Measurements from ENCODE around the gene C2CD3.
A peak's percentile ranks its signal among the peaks of the same experiment; 100 is the strongest.

C2CD3 gene

DNA sequence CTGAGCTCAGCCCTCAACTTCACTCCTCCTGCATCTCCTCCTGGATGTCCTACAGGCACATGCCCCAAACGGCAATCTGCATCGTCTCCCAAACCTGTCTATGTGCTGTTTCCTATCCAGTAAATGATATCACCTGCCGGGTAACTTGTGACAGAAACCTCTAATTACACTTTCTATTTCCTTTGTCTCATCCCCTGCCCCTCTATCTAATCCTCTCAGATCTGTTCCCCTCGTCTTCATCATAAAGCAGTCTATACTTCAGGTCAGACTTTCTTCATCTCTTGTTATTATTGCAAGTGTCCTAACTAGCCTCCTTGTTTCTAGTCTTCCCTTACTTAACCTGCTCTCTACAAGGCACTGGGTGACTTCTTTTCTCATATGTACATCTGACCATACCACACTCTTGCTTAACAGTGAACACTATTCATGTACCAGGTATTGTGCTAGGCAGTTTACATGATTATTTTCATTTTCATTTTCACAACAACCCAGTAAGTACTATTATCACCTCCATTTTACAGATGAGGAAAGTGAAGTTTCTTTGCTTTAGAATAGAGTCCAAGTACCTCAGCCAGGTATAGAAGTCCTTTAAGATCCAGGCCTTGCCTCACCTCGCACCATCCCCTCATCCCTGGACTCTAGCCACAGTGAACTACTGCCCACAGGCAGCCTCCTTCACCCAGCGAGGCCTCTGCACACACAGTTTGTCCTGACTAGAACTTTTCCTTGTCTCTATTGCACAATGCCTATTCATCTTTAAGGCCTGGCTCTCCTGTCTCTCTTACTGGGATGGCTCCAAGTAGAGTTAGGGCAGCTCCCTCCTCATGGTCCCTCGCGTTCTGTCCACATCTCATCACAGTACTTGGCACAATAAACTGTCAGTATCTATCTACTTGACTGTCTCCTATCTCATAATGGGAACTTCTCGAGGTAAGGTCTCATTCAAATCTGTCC is 139.8 kb downstream of the C2CD3 start:
- H3K27me3 Mint-ChIP-seq = no peaks in the 10 kb centered on the region
- H3K4me3 Mint-ChIP-seq = peak overlapping the region; percentile 58 to 60
- peak; percentile 87 for ATAC-seq
- peak overlapping the region; percentile 68 to 86 for H3K27ac Mint-ChIP-seq
- DNase-seq = no peak
- no peaks in the 10 kb centered on the region for H3K9me3 Mint-ChIP-seq
- H3K4me1 Mint-ChIP-seq = peaks cover 31% of the 10 kb centered on the region

DNA sequence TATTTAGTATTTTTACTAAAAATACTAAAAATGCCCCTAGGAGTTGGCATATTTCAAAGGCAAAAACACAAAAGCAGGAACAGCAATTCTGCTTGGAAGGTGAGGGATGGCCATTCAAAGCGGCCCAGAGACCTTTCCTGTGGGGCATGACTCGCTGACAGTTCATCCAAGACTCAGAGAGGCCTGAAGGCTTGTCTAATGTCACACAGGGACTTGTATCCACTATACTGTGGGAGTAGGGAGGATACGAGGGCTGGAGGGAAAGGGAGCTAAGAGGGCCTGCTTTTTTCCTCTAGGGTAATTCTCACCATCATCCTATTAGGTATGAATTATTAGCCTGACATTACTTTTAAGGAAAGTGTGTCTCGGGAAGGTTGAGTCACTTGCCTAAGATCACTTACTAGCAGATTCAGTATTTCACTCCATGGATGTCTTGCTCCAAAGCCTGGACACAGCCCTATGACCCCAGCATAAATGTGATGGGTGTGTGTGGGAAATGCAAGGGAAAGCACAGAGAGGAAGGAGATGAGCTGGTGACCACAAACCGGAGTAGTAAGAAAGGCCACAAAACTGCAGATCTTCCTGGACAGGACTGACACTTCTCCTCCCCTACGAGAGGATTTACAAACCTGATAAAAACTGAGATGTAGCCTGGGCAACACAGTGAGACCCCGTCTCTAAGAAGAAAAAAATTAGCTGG is 145.2 kb downstream of the C2CD3 start:
- Mint-ChIP-seq H3K27ac (peak overlapping the region in 1 of 2 donors; percentile 76), H3K9me3 (no peaks in the 10 kb centered on the region), H3K4me1 (peaks cover 42% of the 10 kb centered on the region), H3K27me3 (no peaks in the 10 kb centered on the region), H3K4me3 (peak overlapping the region; percentile 7 to 35)
- ATAC-seq (peak; percentile 24), DNase-seq (no peak)

DNA sequence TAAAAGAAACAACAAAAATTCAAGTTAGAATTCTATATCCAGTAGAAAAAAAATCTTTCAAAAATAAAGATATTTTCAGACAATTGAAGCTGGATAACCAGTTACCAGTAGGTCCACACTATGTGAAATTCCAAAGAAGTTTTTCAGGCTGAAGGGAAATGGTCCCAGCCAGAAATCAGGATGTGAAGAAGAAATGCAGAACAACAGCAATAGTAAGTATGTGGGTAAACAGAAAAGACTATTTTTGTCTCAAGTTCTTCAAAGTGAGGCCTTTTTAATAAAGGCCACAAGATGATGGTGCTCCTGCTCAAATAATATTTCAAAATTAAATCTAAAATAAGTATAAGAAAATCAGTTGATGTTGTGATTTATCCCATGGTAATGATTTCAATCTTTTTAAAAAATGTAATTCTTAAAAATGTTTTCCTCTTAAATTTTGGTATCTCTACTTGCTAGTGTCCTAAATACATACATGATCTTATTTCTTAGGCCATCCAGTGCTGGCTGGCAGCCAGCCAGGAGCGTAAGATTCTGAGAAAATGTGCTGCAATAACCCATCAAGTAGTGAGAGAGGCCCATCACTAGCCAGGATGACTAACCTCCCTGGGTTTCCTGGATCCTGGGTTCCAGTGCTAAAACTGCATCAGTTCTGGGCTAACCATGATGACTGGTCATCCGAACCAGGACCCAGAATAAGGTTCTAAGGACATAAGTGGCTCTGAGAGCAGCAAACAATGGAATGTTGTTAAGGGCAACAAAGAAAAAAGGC is 146.4 kb downstream of the C2CD3 start:
- Mint-ChIP-seq H3K4me3 (peak overlapping the region in 1 of 2 donors; percentile 37), H3K27ac (peak overlapping the region; percentile 84 to 95)
- peak; percentile 67 for ATAC-seq

DNA sequence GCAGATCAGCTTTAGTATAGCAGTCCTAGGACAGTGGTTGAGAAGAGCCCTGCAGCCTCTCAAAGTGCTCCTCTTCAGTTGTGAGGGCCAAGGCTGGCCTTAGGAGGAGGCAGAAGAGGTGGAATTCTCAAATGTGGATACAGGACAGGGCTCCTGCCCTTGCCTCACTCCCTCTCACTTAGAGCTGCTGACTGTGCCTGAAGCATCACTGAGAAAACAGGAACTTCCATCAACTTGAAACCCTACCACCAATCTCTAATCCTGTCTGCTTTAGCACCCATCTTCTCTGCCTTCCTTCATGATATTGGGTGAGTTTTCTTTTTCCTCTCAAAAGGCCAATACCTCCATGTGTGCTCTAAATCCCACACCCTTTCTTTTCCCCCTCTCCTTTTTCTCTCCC is 147.5 kb downstream of the C2CD3 start:
- Mint-ChIP-seq H3K27me3 (no peaks in the 10 kb centered on the region), H3K4me3 (no peak overlapping the region), H3K4me1 (peaks cover 36% of the 10 kb centered on the region), H3K9me3 (no peaks in the 10 kb centered on the region), H3K27ac (peak overlapping the region in 1 of 2 donors; percentile 21)
- no peak for DNase-seq
- no peak for ATAC-seq

More for the DNA sequence above, 146.4 kb downstream of the C2CD3 start:
- peaks cover 36% of the 10 kb centered on the region for H3K4me1 Mint-ChIP-seq
- H3K27me3 Mint-ChIP-seq = no peaks in the 10 kb centered on the region
- H3K9me3 Mint-ChIP-seq = no peaks in the 10 kb centered on the region
- peak in 1 of 2 donors; percentile 81 for DNase-seq

DNA sequence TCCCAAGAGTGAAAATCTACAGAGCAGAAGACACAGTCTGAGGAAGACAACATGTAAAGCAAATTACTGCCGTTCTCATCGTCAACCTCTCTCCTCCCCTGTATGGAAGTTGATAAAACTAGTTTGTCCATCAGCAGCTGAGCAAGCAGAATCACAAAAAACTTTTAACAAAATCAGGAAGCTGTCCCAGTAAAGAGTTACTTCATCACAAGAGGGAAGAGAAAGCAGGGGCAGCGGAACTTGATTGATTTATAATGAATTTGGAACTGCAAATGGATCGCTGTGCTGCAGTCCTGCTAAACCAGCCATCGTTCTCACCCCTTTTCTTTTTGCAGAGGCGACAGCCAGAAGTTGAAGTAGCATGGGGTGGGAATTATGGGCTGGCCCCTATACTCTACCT is 148.3 kb downstream of the C2CD3 start:
- Mint-ChIP-seq H3K9me3 (no peaks in the 10 kb centered on the region), H3K4me1 (peaks cover 31% of the 10 kb centered on the region), H3K27me3 (no peaks in the 10 kb centered on the region), H3K27ac (no peak overlapping the region), H3K4me3 (no peak overlapping the region)
- DNase-seq (no peak), ATAC-seq (no peak)

DNA sequence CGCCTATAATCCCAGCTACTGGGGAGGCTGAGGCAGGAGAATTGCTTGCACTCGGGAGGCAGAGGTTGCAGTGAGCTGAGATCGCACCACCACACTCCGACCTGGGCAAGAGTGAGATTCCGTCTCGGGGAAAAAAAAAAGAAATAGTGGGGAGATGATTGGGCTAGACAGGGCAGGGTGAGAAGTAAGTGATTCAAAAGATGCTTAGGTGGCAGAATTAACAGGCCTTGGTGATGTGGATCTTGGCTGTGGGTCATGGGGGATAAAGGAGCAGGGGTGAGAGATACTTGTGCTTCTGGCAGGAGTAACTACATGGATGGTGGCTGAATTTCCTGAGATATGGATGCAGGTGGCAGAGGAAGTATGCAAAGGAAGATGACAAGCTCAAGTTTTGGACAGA is 148.8 kb downstream of the C2CD3 start:
- Mint-ChIP-seq H3K4me1 (peaks cover 35% of the 10 kb centered on the region), H3K27me3 (no peaks in the 10 kb centered on the region), H3K4me3 (no peak overlapping the region), H3K27ac (no peak overlapping the region), H3K9me3 (no peaks in the 10 kb centered on the region)
- ATAC-seq = no peak
- no peak for DNase-seq

DNA sequence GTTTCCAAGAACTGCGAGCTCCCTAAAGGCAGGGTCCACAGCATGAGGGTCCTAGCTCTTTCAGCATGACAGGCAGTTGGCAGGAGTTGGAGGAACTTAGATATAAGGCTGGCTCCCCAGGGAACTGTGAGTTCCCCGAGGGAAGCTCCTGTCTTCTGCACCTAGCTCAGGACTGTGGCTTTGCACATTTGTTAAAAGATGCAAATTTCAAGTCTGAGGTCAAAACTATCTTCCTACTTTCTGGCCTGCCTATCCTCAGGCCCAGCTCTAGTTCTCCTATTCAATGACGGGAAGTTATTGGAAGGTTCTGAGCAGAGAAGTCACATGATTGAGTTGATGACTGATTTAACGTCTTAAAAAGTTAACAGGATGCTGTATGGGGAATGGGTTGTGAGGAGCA is 150.3 kb downstream of the C2CD3 start:
- Mint-ChIP-seq H3K27me3 (no peaks in the 10 kb centered on the region), H3K4me3 (no peak overlapping the region), H3K27ac (no peak overlapping the region), H3K4me1 (peaks cover 37% of the 10 kb centered on the region), H3K9me3 (no peaks in the 10 kb centered on the region)
- ATAC-seq (no peak), DNase-seq (no peak)

DNA sequence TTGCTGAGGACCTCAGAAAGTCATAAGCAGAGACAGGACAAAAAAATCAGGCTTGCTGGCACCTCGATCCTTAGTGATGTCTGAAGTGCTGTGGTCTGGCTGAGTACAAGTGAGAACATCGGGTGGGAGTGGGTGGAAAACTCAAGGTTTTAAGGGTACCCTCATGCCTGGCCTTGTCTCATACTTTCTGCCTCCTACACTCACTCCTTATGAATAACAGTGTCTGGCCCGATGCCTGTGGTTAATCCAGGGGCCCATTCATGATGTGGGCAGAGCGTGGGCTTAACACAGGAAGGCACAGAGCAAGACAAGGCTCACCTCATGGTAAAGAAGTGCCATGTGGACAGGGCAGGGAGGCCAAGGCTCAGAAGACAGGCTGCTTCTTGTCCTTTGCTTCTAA is 150.9 kb downstream of the C2CD3 start:
- Mint-ChIP-seq H3K9me3 (no peaks in the 10 kb centered on the region), H3K4me3 (peak overlapping the region in 1 of 2 donors; percentile 34), H3K4me1 (peaks cover 40% of the 10 kb centered on the region), H3K27me3 (no peaks in the 10 kb centered on the region), H3K27ac (peak overlapping the region in 1 of 2 donors; percentile 68)
- peak; percentile 94 for ATAC-seq
- DNase-seq = peak; percentile 48 to 82

DNA sequence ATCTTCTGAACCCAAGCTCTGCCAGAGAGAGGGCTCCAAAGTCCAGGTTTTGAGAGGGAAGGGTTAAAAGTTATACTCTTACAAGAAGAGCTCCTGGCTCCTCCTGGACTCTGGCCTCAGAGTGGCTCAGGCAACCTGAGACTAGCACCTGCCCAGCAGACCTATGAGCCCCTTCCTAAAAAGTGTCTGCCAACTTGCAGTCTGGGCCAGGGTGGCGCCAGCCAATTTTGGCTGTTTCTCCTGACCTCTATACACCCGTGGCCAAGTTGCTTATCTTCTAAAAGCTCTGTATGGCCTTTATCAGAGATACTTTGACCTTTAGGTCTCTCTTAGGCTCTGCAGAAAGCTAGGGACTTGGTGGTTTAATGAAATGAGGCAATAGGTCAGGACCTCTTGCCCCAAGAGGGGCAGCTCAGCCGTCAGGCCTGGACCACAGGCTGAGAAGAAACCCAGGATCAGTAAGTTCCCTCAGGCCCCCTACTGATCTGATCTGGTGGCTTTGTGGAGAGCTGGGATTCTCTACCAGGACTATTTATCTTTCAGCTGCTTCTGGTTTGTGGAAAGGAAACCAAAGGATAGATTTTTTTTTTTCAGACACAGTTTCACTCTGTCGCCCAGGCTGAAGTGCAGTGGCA is 151.6 kb downstream of the C2CD3 start:
- Mint-ChIP-seq H3K9me3 (no peaks in the 10 kb centered on the region), H3K27me3 (no peaks in the 10 kb centered on the region), H3K4me3 (peak overlapping the region in 1 of 2 donors; percentile 34), H3K27ac (peak overlapping the region in 1 of 2 donors; percentile 84), H3K4me1 (peaks cover 43% of the 10 kb centered on the region)
- DNase-seq (no peak), ATAC-seq (peak; percentile 3)

DNA sequence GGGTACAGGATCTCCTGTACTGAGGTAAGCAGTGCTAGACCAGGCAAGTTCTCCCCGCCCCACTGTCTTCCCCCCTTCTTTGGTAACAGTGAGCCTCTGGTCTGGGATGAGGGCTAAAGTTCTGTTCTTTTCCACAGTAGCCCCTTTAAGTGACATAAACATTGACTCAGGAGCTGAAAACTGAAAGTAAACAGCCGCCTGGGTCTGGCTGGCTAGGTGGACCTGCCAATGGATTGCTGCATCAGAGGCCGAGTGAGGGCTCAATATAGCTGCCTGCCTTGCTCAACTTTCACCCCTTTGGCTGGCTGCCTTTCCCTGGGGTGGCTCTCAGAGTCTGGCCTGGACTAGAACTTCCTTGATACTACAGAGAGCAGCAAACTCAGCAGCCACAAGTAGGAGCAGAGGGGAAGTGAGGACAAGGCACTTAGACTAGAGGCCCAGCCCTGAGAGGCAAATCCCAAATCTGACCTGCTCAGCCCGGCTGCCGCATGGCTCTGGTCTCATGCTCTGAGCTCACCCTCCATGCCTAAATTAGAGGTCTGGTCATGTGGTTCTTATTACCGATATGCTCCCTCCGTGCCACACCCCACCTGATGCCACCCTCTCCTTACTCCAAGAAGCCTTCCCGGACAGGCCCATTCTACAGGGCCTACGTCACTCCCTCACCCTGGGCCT is 152.3 kb downstream of the C2CD3 start:
- Mint-ChIP-seq H3K4me1 (peaks cover 40% of the 10 kb centered on the region), H3K27ac (peak overlapping the region in 1 of 2 donors; percentile 84), H3K27me3 (no peaks in the 10 kb centered on the region), H3K9me3 (no peaks in the 10 kb centered on the region), H3K4me3 (no peak overlapping the region)
- ATAC-seq (no peak), DNase-seq (no peak)

DNA sequence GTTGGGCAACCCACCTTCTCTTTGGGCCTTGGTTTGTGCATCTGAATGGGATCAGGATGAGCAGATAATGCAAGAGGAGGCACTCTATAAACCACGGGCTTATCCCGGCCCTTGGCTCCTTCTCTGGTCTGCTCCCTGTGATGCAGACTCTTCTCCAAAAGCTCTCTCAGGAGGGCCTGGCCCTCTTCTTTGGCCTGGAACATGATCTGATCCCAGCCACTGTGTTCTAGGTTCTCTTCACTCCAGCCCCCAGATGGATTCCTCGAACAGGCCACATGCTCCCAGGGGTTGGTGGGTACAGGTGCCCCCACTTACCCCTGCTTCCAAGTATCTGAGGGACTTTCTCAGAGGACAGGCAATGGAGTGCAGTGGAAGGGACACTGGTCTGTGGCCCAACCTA is 153.2 kb downstream of the C2CD3 start:
- no peak for ATAC-seq
- peaks cover 42% of the 10 kb centered on the region for H3K4me1 Mint-ChIP-seq
- no peaks in the 10 kb centered on the region for H3K27me3 Mint-ChIP-seq
- DNase-seq = no peak
- no peaks in the 10 kb centered on the region for H3K9me3 Mint-ChIP-seq
- H3K4me3 Mint-ChIP-seq = no peak overlapping the region
- H3K27ac Mint-ChIP-seq = no peak overlapping the region

DNA sequence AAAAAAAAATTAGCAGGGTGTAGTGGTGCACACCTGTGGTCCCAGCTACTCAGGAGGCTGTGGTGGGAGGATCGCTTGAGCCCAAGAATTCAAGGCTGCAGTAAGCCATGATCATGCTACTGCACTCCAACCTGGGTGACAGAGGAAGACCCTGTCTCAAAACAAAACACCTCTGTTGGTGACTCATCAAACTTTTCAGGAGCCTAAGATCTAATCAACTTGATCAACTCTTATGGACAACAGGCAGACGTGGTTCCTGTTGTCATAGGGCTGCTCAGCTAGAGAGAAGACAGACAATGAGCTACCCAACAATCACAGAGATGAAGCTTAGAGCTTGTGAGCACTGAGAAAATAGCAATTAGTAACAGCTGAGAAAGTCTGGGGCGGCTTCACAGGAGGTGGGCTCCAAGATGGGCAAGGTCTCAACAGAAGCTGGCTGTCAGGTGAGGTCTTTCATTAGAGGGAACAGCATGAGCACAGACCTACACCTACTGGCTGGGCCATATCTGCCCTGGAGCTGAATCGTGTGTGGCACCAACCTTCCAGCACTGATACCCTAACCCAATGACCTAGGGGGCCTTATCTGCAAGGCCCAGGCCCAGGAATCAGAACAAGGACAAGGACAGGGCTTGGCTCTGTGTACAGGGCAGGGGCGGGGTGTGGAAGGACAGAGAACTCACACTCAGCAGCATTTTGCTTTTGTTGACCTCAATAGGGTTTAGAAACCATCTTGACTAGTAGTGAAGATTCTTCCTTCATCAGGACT is 154.7 kb downstream of the C2CD3 start:
- no peak for DNase-seq
- no peaks in the 10 kb centered on the region for H3K27me3 Mint-ChIP-seq

DNA sequence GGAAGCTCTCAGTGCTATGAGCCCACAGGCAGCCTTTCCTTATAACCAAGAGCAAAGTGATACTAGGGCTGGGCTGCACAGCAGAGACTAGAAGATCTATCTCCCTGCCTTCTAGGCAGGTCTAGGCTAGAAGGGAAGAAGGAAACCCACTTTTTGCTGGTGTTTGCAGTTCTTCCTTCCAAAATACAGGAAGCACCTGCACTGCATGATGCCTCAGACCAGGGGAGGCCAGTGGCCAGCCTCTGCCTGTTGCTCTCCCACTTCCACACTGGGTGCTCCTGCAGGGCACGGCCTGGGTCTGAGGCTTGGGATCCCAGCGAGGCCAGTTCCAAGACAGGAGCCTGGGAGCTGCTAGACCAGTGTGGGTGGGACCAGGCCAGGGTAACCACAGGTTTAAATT is 155.9 kb downstream of the C2CD3 start:
- no peaks in the 10 kb centered on the region for H3K27me3 Mint-ChIP-seq
- DNase-seq (no peak), ATAC-seq (no peak)
- peaks cover 70% of the 10 kb centered on the region for H3K4me1 Mint-ChIP-seq
- no peak overlapping the region for H3K4me3 Mint-ChIP-seq
- H3K27ac Mint-ChIP-seq = peak overlapping the region in 1 of 2 donors; percentile 65
- H3K9me3 Mint-ChIP-seq = no peaks in the 10 kb centered on the region

More for the DNA sequence above, 154.7 kb downstream of the C2CD3 start:
- Mint-ChIP-seq H3K27ac (no peak overlapping the region), H3K4me1 (peaks cover 58% of the 10 kb centered on the region), H3K4me3 (no peak overlapping the region), H3K9me3 (no peaks in the 10 kb centered on the region)
- ATAC-seq = no peak

DNA sequence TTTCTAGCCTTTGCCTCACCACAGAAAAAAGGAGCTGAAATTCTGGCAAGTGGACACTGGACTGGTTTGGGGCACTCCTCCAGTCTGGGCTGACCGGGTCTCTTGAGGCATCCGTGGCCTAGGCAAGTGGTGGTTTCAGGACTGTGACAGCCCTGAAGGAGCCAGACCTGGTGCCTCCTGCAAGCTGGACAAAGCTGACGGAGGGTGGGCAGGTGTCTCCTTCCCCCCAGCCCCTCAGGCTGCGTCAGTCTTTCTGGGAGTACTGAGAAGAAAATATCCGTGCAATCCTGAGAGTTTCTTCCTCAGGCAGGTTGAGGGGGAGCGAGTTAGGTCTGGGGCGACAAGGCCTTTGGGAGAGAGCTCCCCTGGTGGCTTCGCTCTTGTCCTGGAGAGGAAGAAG is 157.7 kb downstream of the C2CD3 start:
- no peak for DNase-seq
- H3K9me3 Mint-ChIP-seq = no peaks in the 10 kb centered on the region
- no peak overlapping the region for H3K4me3 Mint-ChIP-seq

More for the DNA sequence above, 157.7 kb downstream of the C2CD3 start:
- no peak for ATAC-seq
- Mint-ChIP-seq H3K4me1 (peaks cover 87% of the 10 kb centered on the region), H3K27me3 (no peaks in the 10 kb centered on the region), H3K27ac (no peak overlapping the region)

Measured in stimulated activated naive CD8-positive, alpha-beta T cell treated with anti-CD3 and anti-CD28 coated beads, Interleukin-15, amount 100 ng/mL, for 72 hours (primary cell).